Left cardiac atrium (tissue), 4 donors: ENCODE measurements around the gene PIP4P1. TPM values are rescaled to one million over a fixed set of nuclear protein-coding genes. Genes with fewer than 3 reads are reported as not detected.
A peak's percentile ranks its signal among the peaks of the same experiment; 100 is the strongest.

ENCODE experiments used
- ATAC-seq, 2 donors: fragments of 200-7000 bp; cut with Tn5 transposase; one replicate each; pipeline ENCODE4 v1.9.1; 2020; ENCODE audit warnings: mild to moderate bottlenecking in 2 of 2, moderate library complexity in 2 of 2
- DNase-seq: peaks from one replicate; pipeline ENCODE4 v3.0.0-alpha.2; 2020
- intact Hi-C, 2 donors: fragments of 100-400 bp; cut with DNase I; formaldehyde crosslinking; loops; one replicate each; pipeline versions ENCODE4 v1.14.1 to v1.15.1; 2022 to 2023
- total RNA-seq, 2 donors: library from RNA; stranded (reverse); fragmentation: NEBNext Ultra II Directional; extraction: Animal tissue kit (Norgen Biotek cat#: 25700); gene quantifications; one replicate each; pipeline ENCODE4 v1.2.1, GENCODE V29; 2021
- donor health status: DM: no; HTN: yes; CAD: no.
- donor health status: DM: no; HTN: yes; CAD: no; lungs with severe emphysema.
- donor health status: DM: yes; HTN: yes; CAD: no.
- donor health status: Dilated cardiomyopathy.

Gene PIP4P1
- total RNA-seq, 2 donors from 2014 or later = 19.5 to 23.2 TPM

DNA sequence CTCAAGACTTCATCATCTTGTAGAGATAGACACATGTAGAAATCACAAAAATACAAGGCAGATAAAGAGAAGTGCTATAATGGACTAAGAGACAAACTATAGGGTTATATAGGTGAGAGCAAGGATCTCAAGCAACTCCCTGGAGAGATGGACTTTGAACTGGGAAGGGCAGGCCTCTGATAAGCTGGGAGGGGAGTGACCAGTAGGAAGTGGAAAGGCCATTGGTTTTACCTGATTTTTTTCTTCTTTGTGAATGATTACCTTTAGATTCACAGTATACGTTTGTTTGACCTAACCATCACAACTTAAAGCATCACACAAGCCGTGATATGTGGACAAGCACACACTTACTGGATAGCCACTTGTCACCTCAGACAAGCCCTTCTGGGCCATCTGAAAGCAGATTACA, 42.7 kb downstream of the PIP4P1 start:
- no peak for DNase-seq
- intact Hi-C loops = no loop called here

DNA sequence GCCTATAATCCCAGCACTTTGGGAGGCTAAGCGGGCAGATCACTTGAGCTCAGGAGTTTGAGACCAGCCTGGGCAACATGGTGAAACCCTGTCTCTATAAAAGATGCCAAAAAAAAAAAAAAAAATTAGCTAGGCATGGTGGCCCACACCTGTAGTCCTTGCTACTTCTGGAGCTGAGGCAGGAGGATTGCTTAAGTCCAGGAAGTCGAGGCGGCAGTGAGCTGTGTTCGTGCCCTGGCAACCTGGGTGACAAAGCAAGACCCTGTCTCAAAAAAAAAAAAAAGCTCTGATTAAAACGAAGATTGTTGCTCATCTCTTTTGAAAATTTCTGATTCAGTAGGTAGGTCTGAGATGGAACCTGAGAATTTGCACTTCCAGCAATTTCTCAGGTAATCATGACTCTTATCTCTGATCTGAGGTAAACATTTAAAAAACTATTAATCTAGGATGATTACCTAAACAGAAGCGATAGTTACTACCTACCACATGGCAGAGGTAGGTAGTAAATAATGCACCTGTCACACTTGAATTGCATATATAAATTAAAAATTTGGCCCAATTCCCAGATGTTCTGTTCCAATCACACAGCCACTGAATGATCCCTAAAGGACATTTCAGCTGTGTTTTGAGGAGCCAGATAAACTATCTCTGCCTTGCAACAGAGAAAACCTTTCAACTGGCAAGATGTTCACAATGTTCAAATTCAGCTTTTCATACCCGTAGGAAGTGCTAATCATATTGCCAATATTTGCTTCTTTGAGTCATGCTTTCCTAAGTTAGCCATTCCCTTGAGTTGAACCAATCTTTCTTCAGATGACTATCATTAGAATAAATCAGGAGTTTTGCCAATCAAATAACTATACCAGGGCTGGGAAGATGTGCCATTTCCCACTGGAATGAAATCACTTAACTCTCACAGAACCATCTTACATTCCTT, 43.7 kb downstream of the PIP4P1 start:
- ATAC-seq (no peak), DNase-seq (no peak)
- intact Hi-C loops = no loop called here

More for the DNA sequence above, 42.7 kb downstream of the PIP4P1 start:
- ATAC-seq = no peak

DNA sequence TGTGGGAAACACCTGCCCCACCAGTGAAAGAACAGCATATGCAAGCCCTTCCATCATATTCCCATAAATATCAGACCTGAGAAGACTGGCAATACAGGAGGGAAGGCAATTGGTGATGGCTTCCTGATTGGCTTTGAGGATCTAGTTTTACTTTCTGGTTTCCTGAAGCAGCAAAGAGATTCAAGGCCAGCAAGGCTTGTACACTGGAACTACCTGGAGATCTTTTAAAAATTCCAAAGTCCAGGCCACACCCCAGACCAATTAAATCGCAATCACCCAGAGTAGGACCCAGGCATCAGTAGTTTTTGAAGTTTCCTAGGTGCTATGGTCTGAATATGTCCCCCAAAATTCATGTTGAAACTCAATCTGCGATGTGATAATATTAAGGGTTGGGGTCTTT, 45.0 kb downstream of the PIP4P1 start:
- no peak for ATAC-seq

DNA sequence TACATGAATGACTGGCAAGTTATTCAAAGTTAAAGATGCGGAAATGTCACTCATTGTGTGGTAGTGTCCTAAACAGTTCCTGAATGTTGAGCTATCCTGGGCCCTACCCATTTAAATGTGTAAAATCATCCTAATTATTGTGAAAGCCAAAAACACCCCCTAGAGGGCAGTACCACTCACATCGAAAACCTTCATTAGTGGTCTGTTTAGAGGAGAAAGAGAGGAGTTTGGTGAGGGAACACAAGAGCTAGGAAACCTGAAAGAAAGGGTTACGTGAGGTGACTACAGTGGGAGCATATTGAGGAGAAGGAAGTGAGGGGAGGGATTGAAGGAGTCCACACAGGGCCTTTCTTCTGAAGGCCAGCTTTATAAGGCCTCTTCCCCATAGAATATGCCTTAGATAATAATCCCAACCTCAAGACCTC, 45.4 kb downstream of the PIP4P1 start:
- ATAC-seq (peak in 1 of 2 donors; percentile 10), DNase-seq (no peak)
- intact Hi-C loops = no loop called here

More for the DNA sequence above, 45.0 kb downstream of the PIP4P1 start:
- no peak for DNase-seq
- intact Hi-C loops = no loop called here

DNA sequence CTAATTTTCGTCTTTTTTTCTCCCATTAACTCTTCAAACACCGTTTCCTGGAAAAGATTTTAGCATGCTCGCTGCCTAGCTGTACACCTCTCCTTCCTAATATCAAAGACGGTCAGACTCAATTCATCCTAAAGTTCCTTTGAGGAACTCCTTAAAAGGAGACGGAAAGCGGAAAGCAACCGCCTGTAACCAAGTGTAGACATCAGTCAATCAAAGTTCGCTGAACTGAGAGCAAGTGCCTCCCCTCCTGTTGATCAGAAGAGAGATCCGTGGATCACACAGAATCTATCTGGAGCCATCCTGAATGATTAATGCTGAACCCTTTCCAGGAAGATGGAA, 47.5 kb downstream of the PIP4P1 start:
- intact Hi-C loops = loop anchor here (2.0 to 5.0 kb wide), 4 partner anchors 41 to 269 kb away; partner anchors contain the start of genes APEX1 (in 1 of the 2), OSGEP (in 1 of the 2) and RNASE4 (in 1 of the 2)
- ATAC-seq (peak; percentile 17 to 29), DNase-seq (no peak)

DNA sequence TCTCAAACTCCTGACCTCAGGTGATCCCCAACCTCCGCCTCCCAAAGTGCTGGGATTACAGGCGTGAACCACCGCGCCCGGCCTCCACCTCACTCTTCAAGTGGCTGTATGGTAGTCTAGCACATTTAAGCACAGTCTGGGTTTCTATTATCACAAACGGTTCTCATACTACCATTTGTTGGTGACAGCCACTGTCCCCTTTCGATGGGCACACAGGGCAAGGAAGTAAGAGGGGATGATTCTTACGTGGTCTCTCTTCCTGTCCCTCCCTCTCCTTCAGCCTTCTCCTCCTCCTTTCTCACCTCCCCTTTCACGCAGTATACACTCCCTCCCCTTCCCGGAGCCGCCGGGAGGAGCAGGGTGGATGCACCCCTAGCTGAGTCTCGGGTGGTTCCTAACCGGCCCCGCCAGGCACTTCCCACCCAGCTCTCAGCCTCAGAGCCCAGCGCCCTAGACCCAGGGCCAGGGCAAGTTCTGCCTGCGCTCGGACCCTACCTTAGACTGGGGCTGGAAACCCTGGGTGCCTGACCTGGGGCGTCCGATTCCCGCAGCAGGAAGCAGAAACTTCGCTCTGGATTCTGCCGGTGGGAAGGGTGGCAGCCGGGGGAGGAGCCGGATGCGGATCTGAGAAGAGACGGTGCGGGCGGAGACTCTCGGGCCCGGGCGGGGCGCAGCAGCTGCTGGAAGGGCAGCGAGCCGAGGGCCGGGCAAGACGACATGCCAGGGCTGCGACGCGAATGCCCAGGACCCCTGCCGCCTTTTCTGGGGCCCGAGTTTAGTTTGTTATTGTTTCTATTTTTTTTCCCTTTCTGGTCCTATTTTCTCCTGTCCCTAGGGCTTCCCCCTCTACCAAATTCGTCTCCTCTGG, 48.1 kb downstream of the PIP4P1 start, which contains the start of gene TEP1:
TSS of gene TEP1 (minus strand) at position 626 of the 868 bp plus-strand sequence. CDS start 5,062 bp downstream, outside the sequence.
- DNase-seq (peak; percentile 94), ATAC-seq (peak; percentile 97)
- intact Hi-C loops = loop anchor here (2.0 to 5.0 kb wide), 4 partner anchors 42 to 269 kb away; partner anchors contain the start of genes APEX1 (in 1 of the 2), OSGEP (in 1 of the 2) and RNASE4 (in 1 of the 2)

DNA sequence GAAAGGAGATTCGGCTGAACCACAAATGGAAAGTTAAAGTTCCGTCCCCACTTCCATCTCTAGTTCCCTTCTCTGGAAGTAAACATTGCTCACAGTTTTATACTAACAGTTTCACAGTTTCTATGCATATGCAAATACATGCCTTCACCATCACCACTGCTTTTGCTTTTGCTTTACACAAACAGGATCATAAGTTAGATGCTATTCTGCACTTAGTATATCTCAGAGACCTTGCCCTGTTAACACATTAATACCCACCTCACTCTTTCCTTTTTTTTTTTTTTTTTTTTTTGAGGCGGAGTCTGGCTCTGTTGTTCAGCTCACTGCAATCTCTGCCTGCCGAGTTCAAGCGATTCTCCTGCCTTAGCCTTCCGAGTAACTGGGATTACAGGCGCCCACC, 48.8 kb downstream of the PIP4P1 start:
- DNase-seq (no peak), ATAC-seq (peak in 1 of 2 donors; percentile 9)
- intact Hi-C loops = loop anchor here (2.0 to 5.0 kb wide), 4 partner anchors 42 to 270 kb away; partner anchors contain the start of genes APEX1 (in 1 of the 2), OSGEP (in 1 of the 2) and RNASE4 (in 1 of the 2)

DNA sequence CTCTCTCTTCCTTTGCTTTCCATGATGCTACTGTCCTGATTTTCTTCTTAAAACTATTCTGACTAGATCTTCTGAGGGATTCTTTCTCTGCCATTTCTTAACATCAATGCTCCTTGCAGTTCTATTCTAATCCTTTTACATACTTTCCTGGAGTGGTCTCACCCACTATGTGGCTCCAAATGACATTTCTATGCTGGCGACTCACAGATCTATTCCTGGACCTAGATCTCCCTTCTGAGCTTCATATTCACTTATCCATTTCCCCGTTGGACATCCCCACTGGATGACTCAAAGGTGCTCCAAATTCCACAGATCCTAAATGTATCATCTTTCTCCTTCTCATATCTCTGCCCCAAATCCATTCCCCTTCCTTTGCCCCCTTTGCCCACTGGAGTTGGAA, 52.0 kb downstream of the PIP4P1 start:
- DNase-seq = no peak
- intact Hi-C loops = no loop called here
- ATAC-seq = no peak

Other genes with a start within 250 kb of the PIP4P1 start
- not detected for gene OR11H6, start 237.7 kb downstream of the PIP4P1 start, total RNA-seq
- gene OR11H7, start 232.5 kb downstream of the PIP4P1 start, total RNA-seq = not detected
- gene OR11H4, start 222.1 kb downstream of the PIP4P1 start, total RNA-seq = not detected
- 10 to 100 TPM in 1 of 2 donors, 1 to 10 TPM in 1; 7.6 to 13.3 TPM for gene TTC5, start 155.5 kb downstream of the PIP4P1 start, total RNA-seq
- 10 to 100 TPM; 41.0 to 49.2 TPM for gene CCNB1IP1, start 128.2 kb downstream of the PIP4P1 start, total RNA-seq
- gene PARP2, start 117.8 kb downstream of the PIP4P1 start, total RNA-seq = 10 to 100 TPM; 12.5 to 13.6 TPM
- 10 to 100 TPM; 13.1 to 17.1 TPM for gene TEP1, start 47.9 kb downstream of the PIP4P1 start, total RNA-seq
- under 1 TPM; 0.34 to 0.77 TPM for gene KLHL33, start 25.3 kb downstream of the PIP4P1 start, total RNA-seq
- 10 to 100 TPM; 15.4 to 23.5 TPM for gene OSGEP, start 6.6 kb downstream of the PIP4P1 start, total RNA-seq
- gene APEX1, start 6.2 kb downstream of the PIP4P1 start, total RNA-seq = 10 to 100 TPM; 68.3 to 91.5 TPM
- gene PNP, start 8.0 kb upstream of the PIP4P1 start, total RNA-seq = 10 to 100 TPM; 10.8 to 29.4 TPM
- gene RNASE10, start 44.1 kb upstream of the PIP4P1 start, total RNA-seq = under 1 TPM; 0.27 to 0.34 TPM
- gene RNASE9, start 99.6 kb upstream of the PIP4P1 start, total RNA-seq = not detected
- gene RNASE11, start 126.6 kb upstream of the PIP4P1 start, total RNA-seq = not detected
- not detected for gene RNASE12, start 129.9 kb upstream of the PIP4P1 start, total RNA-seq
- not detected for gene OR6S1, start 180.3 kb upstream of the PIP4P1 start, total RNA-seq
- gene RNASE4, start 223.1 kb upstream of the PIP4P1 start, total RNA-seq = 10 to 100 TPM; 15.9 to 20.8 TPM
- gene ANG, start 227.3 kb upstream of the PIP4P1 start, total RNA-seq = 10 to 100 TPM in 1 of 2 donors, 1 to 10 TPM in 1; 7.1 to 13.0 TPM